Neural progenitor cell (in vitro differentiated cells): ENCODE results near the gene SLC12A9.

Experiments used
- CTCF ChIP-seq: fragments of 200-600 bp; sonication (generic); IDR thresholded peaks from 2 replicates; pipeline ENCODE4 v1.5.1; 2017; ENCODE audit warnings: antibody characterized with exemption, mild to moderate bottlenecking
- EZH2 ChIP-seq: fragments of 200-600 bp; sonication (generic); IDR thresholded peaks from 2 replicates; pipeline ENCODE4 v1.6.1; 2017; ENCODE audit warnings: antibody characterized with exemption, mild to moderate bottlenecking, moderate library complexity
- EZH2phosphoT487 ChIP-seq: fragments of 200-600 bp; sonication (generic); IDR thresholded peaks from 2 replicates; pipeline ENCODE4 v1.6.1; 2017; ENCODE audit warnings: antibody characterized with exemption

- no peak for TF ChIP-seq CTCF
- no peak for TF ChIP-seq EZH2
- TF ChIP-seq EZH2phosphoT487: no peak
Observed at GRCh38 chr7:100860702-100861615, 8.4 kb downstream of the SLC12A9 start.
